Measurements from ENCODE around the gene RARG. TPM values are rescaled to one million over a fixed set of nuclear protein-coding genes. Genes with fewer than 3 reads are reported as not detected.

The RARG gene
- 39.1 TPM for polyA plus RNA-seq (2013, experiment 1 of 2; ENCODE audit: insufficient read length)
- 35.2 TPM for polyA plus RNA-seq (2013, experiment 2 of 2; ENCODE audit: insufficient read length)

GRCh38 chr12:53231921-53232645, at the start of gene RARG:
RARG (minus strand) TSS chr12:53232209; CDS start chr12:53227545, 4,664 bp downstream.
- peak; percentile 82 for DNase-seq

GRCh38 chr12:53279888-53280498, 48.0 kb upstream of the RARG start:
- DNase-seq: no peak

GRCh38 chr12:53279283-53279869, 47.4 kb upstream of the RARG start:
- DNase-seq: no peak

- no peak for DNase-seq
Measured at GRCh38 chr12:53277981-53278380, 46.0 kb upstream of the RARG start.

- no peak for DNase-seq
Measured at GRCh38 chr12:53276511-53276910, 44.5 kb upstream of the RARG start.

GRCh38 chr12:53274445-53274844, 42.4 kb upstream of the RARG start:
- DNase-seq: no peak

- no peak for DNase-seq
Measured at GRCh38 chr12:53268630-53269562, 36.9 kb upstream of the RARG start.

GRCh38 chr12:53267999-53268629, 36.1 kb upstream of the RARG start, which contains the start of gene ESPL1:
ESPL1 (plus strand) TSS chr12:53268299; CDS start chr12:53268767, 468 bp downstream.
- peak; percentile 70 for DNase-seq

GRCh38 chr12:53267306-53267998, 35.4 kb upstream of the RARG start:
- DNase-seq: no peak

- no peak for DNase-seq
Measured at GRCh38 chr12:53265783-53266182, 33.8 kb upstream of the RARG start.

- DNase-seq: no peak
Measured at GRCh38 chr12:53259891-53260290, 27.9 kb upstream of the RARG start.

- no peak for DNase-seq
Measured at GRCh38 chr12:53258541-53259539, 26.8 kb upstream of the RARG start.

- DNase-seq: no peak
Measured at GRCh38 chr12:53255996-53256395, 24.0 kb upstream of the RARG start.

GRCh38 chr12:53254816-53255545, 23.0 kb upstream of the RARG start:
- DNase-seq: no peak

GRCh38 chr12:53253298-53253697, 21.3 kb upstream of the RARG start:
- DNase-seq: no peak

GRCh38 chr12:53252349-53252916, 20.4 kb upstream of the RARG start:
- no peak for DNase-seq

- peak; percentile 76 for DNase-seq
Measured at GRCh38 chr12:53251477-53252348, 19.7 kb upstream of the RARG start.

- no peak for DNase-seq
Measured at GRCh38 chr12:53245286-53245685, 13.3 kb upstream of the RARG start.
